ENCODE data around the gene SLC6A17.

The SLC6A17 gene

GRCh38 chr1:110160538-110161100, 10.3 kb downstream of the SLC6A17 start:
- Histone ChIP-seq H3K4me3 (ENCODE audit: low read depth, low read length) (no peak overlapping the region), H2AFZ (ENCODE audit: insufficient read depth, low read length, poor library complexity) (no peak overlapping the region), H3K4ac (ENCODE audit: low read depth, low read length) (no peak overlapping the region), H3K79me1 (ENCODE audit: low read length) (no peaks in the 10 kb centered on the region), H3K27me3 (ENCODE audit: insufficient read depth, low read length) (no peaks in the 10 kb centered on the region), H2BK5ac (ENCODE audit: low read depth, low read length, poor library complexity) (no peak overlapping the region), H2BK120ac (ENCODE audit: insufficient read depth, low read length, poor library complexity) (no peak overlapping the region), H3K27ac (ENCODE audit: low read depth, low read length) (no peak overlapping the region), H3K36me3 (ENCODE audit: control insufficient read depth in 1 of 2, insufficient read depth in 2 of 2, low read length in 2 of 2) (no peaks in the 10 kb centered on the region), H3K14ac (ENCODE audit: low read length) (no peak overlapping the region), H3K79me2 (ENCODE audit: control insufficient read depth, insufficient read depth, low read length, poor library complexity) (no peaks in the 10 kb centered on the region), H3K4me2 (ENCODE audit: low read length) (no peak overlapping the region), H4K8ac (ENCODE audit: low read depth, low read length) (no peak overlapping the region), H3K9me3 (ENCODE audit: insufficient read depth, low read depth, low read length) (peaks cover 6% of the 10 kb centered on the region), H4K12ac (ENCODE audit: low read depth, low read length) (no peak overlapping the region), H3K4me1 (ENCODE audit: control insufficient read depth in 1 of 2, insufficient read depth in 2 of 2, low read length in 2 of 2) (peaks cover 0 to 5% of the 10 kb centered on the region in 2 experiments), H4K91ac (ENCODE audit: low read depth, low read length) (no peak overlapping the region), H3K23ac (ENCODE audit: low read length) (no peak overlapping the region), H3K9ac (ENCODE audit: low read length) (no peak overlapping the region), H2BK12ac (ENCODE audit: low read length) (no peak overlapping the region), H3K18ac (ENCODE audit: low read length) (no peak overlapping the region), H2AK5ac (ENCODE audit: low read length) (no peak overlapping the region)
- DNase-seq = no peak
- no CpG with 5 or more reads among the region's 10 CpGs for WGBS (ENCODE audit: extremely low coverage, insufficient coverage, insufficient read length)

DNA sequence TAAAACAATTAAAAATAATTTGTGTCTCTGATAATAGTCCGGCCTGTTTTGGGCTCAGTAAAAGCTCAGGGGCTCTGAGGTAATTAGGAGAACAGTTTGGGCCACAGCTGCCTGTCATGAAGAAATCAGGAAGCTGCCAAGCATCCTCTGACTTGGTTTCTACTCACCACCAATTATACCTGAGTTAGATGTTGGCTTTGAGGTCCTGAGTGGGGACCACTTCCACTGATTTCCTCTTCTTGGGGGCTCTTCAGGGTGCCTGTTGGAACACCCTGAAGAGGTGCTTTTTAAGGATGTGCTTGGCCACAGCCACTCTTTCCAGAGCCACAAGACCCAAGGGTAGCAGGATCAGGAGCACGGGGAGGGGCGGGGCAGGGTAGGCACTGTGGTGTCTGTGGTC, 10.9 kb downstream of the SLC6A17 start:
- Histone ChIP-seq H3K4me1 (ENCODE audit: control insufficient read depth in 1 of 2, insufficient read depth in 2 of 2, low read length in 2 of 2) (peaks cover 0 to 5% of the 10 kb centered on the region in 2 experiments), H3K23ac (ENCODE audit: low read length) (no peak overlapping the region), H4K8ac (ENCODE audit: low read depth, low read length) (no peak overlapping the region), H3K9ac (ENCODE audit: low read length) (no peak overlapping the region), H3K4ac (ENCODE audit: low read depth, low read length) (no peak overlapping the region), H3K79me2 (ENCODE audit: control insufficient read depth, insufficient read depth, low read length, poor library complexity) (no peaks in the 10 kb centered on the region), H4K91ac (ENCODE audit: low read depth, low read length) (no peak overlapping the region), H4K12ac (ENCODE audit: low read depth, low read length) (no peak overlapping the region), H3K4me2 (ENCODE audit: low read length) (no peak overlapping the region), H2BK5ac (ENCODE audit: low read depth, low read length, poor library complexity) (no peak overlapping the region), H2BK120ac (ENCODE audit: insufficient read depth, low read length, poor library complexity) (no peak overlapping the region), H3K79me1 (ENCODE audit: low read length) (no peaks in the 10 kb centered on the region), H2AK5ac (ENCODE audit: low read length) (no peak overlapping the region), H3K36me3 (ENCODE audit: control insufficient read depth in 1 of 2, insufficient read depth in 2 of 2, low read length in 2 of 2) (no peaks in the 10 kb centered on the region), H2BK12ac (ENCODE audit: low read length) (no peak overlapping the region), H3K9me3 (ENCODE audit: insufficient read depth, low read depth, low read length) (peaks cover 6% of the 10 kb centered on the region), H3K27me3 (ENCODE audit: insufficient read depth, low read length) (no peaks in the 10 kb centered on the region), H3K14ac (ENCODE audit: low read length) (no peak overlapping the region), H3K18ac (ENCODE audit: low read length) (no peak overlapping the region), H3K4me3 (ENCODE audit: low read depth, low read length) (no peak overlapping the region), H2AFZ (ENCODE audit: insufficient read depth, low read length, poor library complexity) (no peak overlapping the region), H3K27ac (ENCODE audit: low read depth, low read length) (no peak overlapping the region)
- no CpG with 5 or more reads among the region's 3 CpGs for WGBS (ENCODE audit: extremely low coverage, insufficient coverage, insufficient read length)
- no peak for DNase-seq

GRCh38 chr1:110161849-110162248, 11.6 kb downstream of the SLC6A17 start:
- Histone ChIP-seq H3K27me3 (ENCODE audit: insufficient read depth, low read length) (no peaks in the 10 kb centered on the region), H3K18ac (ENCODE audit: low read length) (no peak overlapping the region), H2AFZ (ENCODE audit: insufficient read depth, low read length, poor library complexity) (no peak overlapping the region), H3K4me1 (ENCODE audit: control insufficient read depth in 1 of 2, insufficient read depth in 2 of 2, low read length in 2 of 2) (peaks cover 0 to 5% of the 10 kb centered on the region in 2 experiments), H3K79me2 (ENCODE audit: control insufficient read depth, insufficient read depth, low read length, poor library complexity) (no peaks in the 10 kb centered on the region), H3K79me1 (ENCODE audit: low read length) (no peaks in the 10 kb centered on the region), H3K9me3 (ENCODE audit: insufficient read depth, low read depth, low read length) (peaks cover 4% of the 10 kb centered on the region), H2BK12ac (ENCODE audit: low read length) (no peak overlapping the region), H3K9ac (ENCODE audit: low read length) (no peak overlapping the region), H2BK120ac (ENCODE audit: insufficient read depth, low read length, poor library complexity) (no peak overlapping the region), H3K23ac (ENCODE audit: low read length) (no peak overlapping the region), H3K14ac (ENCODE audit: low read length) (no peak overlapping the region), H3K4me2 (ENCODE audit: low read length) (no peak overlapping the region), H3K4ac (ENCODE audit: low read depth, low read length) (no peak overlapping the region), H2BK5ac (ENCODE audit: low read depth, low read length, poor library complexity) (no peak overlapping the region), H3K36me3 (ENCODE audit: control insufficient read depth in 1 of 2, insufficient read depth in 2 of 2, low read length in 2 of 2) (no peaks in the 10 kb centered on the region), H3K4me3 (ENCODE audit: low read depth, low read length) (no peak overlapping the region), H4K12ac (ENCODE audit: low read depth, low read length) (no peak overlapping the region), H3K27ac (ENCODE audit: low read depth, low read length) (no peak overlapping the region), H4K8ac (ENCODE audit: low read depth, low read length) (no peak overlapping the region), H2AK5ac (ENCODE audit: low read length) (no peak overlapping the region), H4K91ac (ENCODE audit: low read depth, low read length) (no peak overlapping the region)
- DNase-seq = no peak
- WGBS (ENCODE audit: extremely low coverage, insufficient coverage, insufficient read length) = no CpG with 5 or more reads among the region's 11 CpGs

DNA sequence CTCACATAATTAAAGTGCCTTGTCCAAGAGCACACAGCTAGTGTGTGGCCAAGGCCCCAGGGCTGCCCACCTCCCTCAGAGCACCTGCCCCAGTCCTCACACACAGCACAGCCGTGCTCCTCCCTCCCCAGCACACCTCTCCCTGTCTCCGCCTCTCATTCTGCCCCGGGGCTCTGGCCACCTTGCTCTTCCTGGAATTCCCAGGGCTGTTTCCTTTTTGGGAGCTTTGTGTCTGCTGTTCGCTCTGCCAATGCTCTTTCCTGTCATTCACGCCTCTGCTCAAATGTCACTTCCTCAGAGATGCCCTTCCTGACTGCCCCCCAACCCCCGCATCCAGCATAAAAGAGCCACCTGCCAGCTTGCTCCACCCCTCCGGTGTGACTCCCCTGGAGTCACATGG, 13.3 kb downstream of the SLC6A17 start:
- peaks cover 2% of the 10 kb centered on the region for H3K9me3 ChIP-seq (ENCODE audit: insufficient read depth, low read depth, low read length)
- no peak overlapping the region for H3K4me2 ChIP-seq (ENCODE audit: low read length)
- H4K8ac ChIP-seq (ENCODE audit: low read depth, low read length) = no peak overlapping the region
- no peak overlapping the region for H2AFZ ChIP-seq (ENCODE audit: insufficient read depth, low read length, poor library complexity)
- no peaks in the 10 kb centered on the region for H3K36me3 ChIP-seq (ENCODE audit: control insufficient read depth in 1 of 2, insufficient read depth in 2 of 2, low read length in 2 of 2)
- H3K79me1 ChIP-seq (ENCODE audit: low read length) = no peaks in the 10 kb centered on the region
- no peak overlapping the region for H3K27ac ChIP-seq (ENCODE audit: low read depth, low read length)
- H3K23ac ChIP-seq (ENCODE audit: low read length) = no peak overlapping the region
- no peak overlapping the region for H2AK5ac ChIP-seq (ENCODE audit: low read length)
- DNase-seq = peak in 1 of 2 donors; percentile 16
- H2BK120ac ChIP-seq (ENCODE audit: insufficient read depth, low read length, poor library complexity) = no peak overlapping the region
- H2BK12ac ChIP-seq (ENCODE audit: low read length) = no peak overlapping the region
- H3K9ac ChIP-seq (ENCODE audit: low read length) = no peak overlapping the region
- peaks cover 0 to 5% of the 10 kb centered on the region in 2 experiments for H3K4me1 ChIP-seq (ENCODE audit: control insufficient read depth in 1 of 2, insufficient read depth in 2 of 2, low read length in 2 of 2)
- H3K27me3 ChIP-seq (ENCODE audit: insufficient read depth, low read length) = no peaks in the 10 kb centered on the region
- H3K4ac ChIP-seq (ENCODE audit: low read depth, low read length) = no peak overlapping the region
- H4K91ac ChIP-seq (ENCODE audit: low read depth, low read length) = no peak overlapping the region
- no peak overlapping the region for H3K14ac ChIP-seq (ENCODE audit: low read length)
- no peak overlapping the region for H3K18ac ChIP-seq (ENCODE audit: low read length)
- no peak overlapping the region for H4K12ac ChIP-seq (ENCODE audit: low read depth, low read length)
- no peak overlapping the region for H2BK5ac ChIP-seq (ENCODE audit: low read depth, low read length, poor library complexity)
- no CpG with 5 or more reads among the region's 7 CpGs for WGBS (ENCODE audit: extremely low coverage, insufficient coverage, insufficient read length)
- no peaks in the 10 kb centered on the region for H3K79me2 ChIP-seq (ENCODE audit: control insufficient read depth, insufficient read depth, low read length, poor library complexity)
- no peak overlapping the region for H3K4me3 ChIP-seq (ENCODE audit: low read depth, low read length)

Data from trophoblast cell (in vitro differentiated cells and primary cell).